Measurements from ENCODE around the gene PLCB2.

The PLCB2 gene

GRCh38 chr15:40272485-40273056 lies 35.2 kb downstream of the PLCB2 start:
- no peak for DNase-seq (ENCODE audit: low read depth in 2 of 2, low spot score in 1 of 2)

GRCh38 chr15:40271685-40272484 lies 35.9 kb downstream of the PLCB2 start:
- no peak for DNase-seq (ENCODE audit: low read depth in 2 of 2, low spot score in 1 of 2)

GRCh38 chr15:40270246-40270995 lies 37.3 kb downstream of the PLCB2 start:
- no peak for DNase-seq (ENCODE audit: low read depth in 2 of 2, low spot score in 1 of 2)

GRCh38 chr15:40269604-40270003 lies 38.1 kb downstream of the PLCB2 start:
- no peak for DNase-seq (ENCODE audit: low read depth in 2 of 2, low spot score in 1 of 2)

GRCh38 chr15:40267670-40268069 lies 40.1 kb downstream of the PLCB2 start:
- DNase-seq (ENCODE audit: low read depth in 2 of 2, low spot score in 1 of 2), result no peak

GRCh38 chr15:40266828-40267304 lies 40.9 kb downstream of the PLCB2 start:
- no peak for DNase-seq (ENCODE audit: low read depth in 2 of 2, low spot score in 1 of 2)

GRCh38 chr15:40265875-40266274 lies 41.9 kb downstream of the PLCB2 start:
- no peak for DNase-seq (ENCODE audit: low read depth in 2 of 2, low spot score in 1 of 2)

- no peak for DNase-seq (ENCODE audit: low read depth in 2 of 2, low spot score in 1 of 2)
Measured at GRCh38 chr15:40265355-40265754, 42.4 kb downstream of the PLCB2 start.

- DNase-seq (ENCODE audit: low read depth in 2 of 2, low spot score in 1 of 2), result no peak
Measured at GRCh38 chr15:40264321-40265153, 43.2 kb downstream of the PLCB2 start.

GRCh38 chr15:40263024-40263754 lies 44.5 kb downstream of the PLCB2 start:
- DNase-seq (ENCODE audit: low read depth in 2 of 2, low spot score in 1 of 2), result no peak

GRCh38 chr15:40259021-40259420 lies 48.7 kb downstream of the PLCB2 start:
- DNase-seq (ENCODE audit: low read depth in 2 of 2, low spot score in 1 of 2), result no peak

GRCh38 chr15:40258544-40258943 lies 49.2 kb downstream of the PLCB2 start:
- DNase-seq (ENCODE audit: low read depth in 2 of 2, low spot score in 1 of 2), result no peak

- no peak for DNase-seq (ENCODE audit: low read depth in 2 of 2, low spot score in 1 of 2)
Measured at GRCh38 chr15:40257656-40258450, 49.9 kb downstream of the PLCB2 start.

GRCh38 chr15:40256638-40257235 lies 51.0 kb downstream of the PLCB2 start:
- no peak for DNase-seq (ENCODE audit: low read depth in 2 of 2, low spot score in 1 of 2)

- no peak for DNase-seq (ENCODE audit: low read depth in 2 of 2, low spot score in 1 of 2)
Measured at GRCh38 chr15:40255033-40255432, 52.7 kb downstream of the PLCB2 start.

GRCh38 chr15:40254452-40254851 lies 53.3 kb downstream of the PLCB2 start:
- no peak for DNase-seq (ENCODE audit: low read depth in 2 of 2, low spot score in 1 of 2)

- no peak for DNase-seq (ENCODE audit: low read depth in 2 of 2, low spot score in 1 of 2)
Measured at GRCh38 chr15:40253167-40253790, 54.5 kb downstream of the PLCB2 start.

GRCh38 chr15:40252438-40253166 lies 55.1 kb downstream of the PLCB2 start:
- no peak for DNase-seq (ENCODE audit: low read depth in 2 of 2, low spot score in 1 of 2)
